Smooth muscle cell (in vitro differentiated cells): Measurements from ENCODE around the gene C5orf15. TPM values are rescaled to one million over a fixed set of nuclear protein-coding genes. Genes with fewer than 3 reads are reported as not detected.

Experiments
- DNase-seq: peaks from one replicate; lab custom pipeline; 2025; ENCODE audit not compliant: unreplicated experiment; lab: John Stamatoyannopoulos, UW
- H2AFZ ChIP-seq: fragments of 200-600 bp; sonication (generic); 2 replicates; pipeline ENCODE4 v1.6.0; 2016; ENCODE audit warnings: antibody characterized with exemption, low read depth, mild to moderate bottlenecking
- H3F3A ChIP-seq: fragments of 200-600 bp; sonication (generic); 2 replicates; pipeline ENCODE4 v1.6.0; 2017; ENCODE audit warnings: antibody characterized with exemption, low read depth
- H3K27ac ChIP-seq: fragments of 200-600 bp; sonication (generic); 2 replicates; pipeline ENCODE4 v1.5.1; 2016; ENCODE audit warnings: low read depth, mild to moderate bottlenecking
- H3K27me3 ChIP-seq: fragments of 200-600 bp; sonication (generic); 2 replicates; pipeline ENCODE4 v1.6.1; 2016; ENCODE audit warnings: low read depth, mild to moderate bottlenecking
- H3K36me3 ChIP-seq: fragments of 200-600 bp; sonication (generic); 2 replicates; pipeline ENCODE4 v1.5.1; 2016; ENCODE audit warnings: low read depth
- H3K4me1 ChIP-seq: fragments of 200-600 bp; sonication (generic); 2 replicates; pipeline ENCODE4 v1.5.1; 2016; ENCODE audit warnings: low read depth
- H3K4me2 ChIP-seq: fragments of 200-600 bp; sonication (generic); 2 replicates; pipeline ENCODE4 v1.6.0; 2016; ENCODE audit warnings: mild to moderate bottlenecking
- H3K4me3 ChIP-seq: fragments of 200-600 bp; sonication (generic); 2 replicates; pipeline ENCODE4 v1.5.1; 2016; ENCODE audit warnings: mild to moderate bottlenecking
- H3K79me2 ChIP-seq: fragments of 200-600 bp; sonication (generic); 2 replicates; pipeline ENCODE4 v1.6.0; 2016; ENCODE audit warnings: low read depth, mild to moderate bottlenecking
- H3K9ac ChIP-seq: fragments of 200-600 bp; sonication (generic); 2 replicates; pipeline ENCODE4 v1.6.0; 2016; ENCODE audit warnings: low read depth
- H3K9me3 ChIP-seq: fragments of 200-600 bp; sonication (generic); replicated peaks from 2 replicates; pipeline ENCODE4 v1.5.1; 2016; ENCODE audit warnings: low read depth
- H4K20me1 ChIP-seq: fragments of 200-600 bp; sonication (generic); 2 replicates; pipeline ENCODE4 v1.6.0; 2016; ENCODE audit warnings: low read depth
- CTCF ChIP-seq: fragments of 200-600 bp; sonication (generic); IDR thresholded peaks from 2 replicates; pipeline ENCODE4 v1.5.1; 2017; ENCODE audit warnings: borderline replicate concordance, mild to moderate bottlenecking, antibody characterized with exemption; ENCODE audit not compliant: insufficient read depth, poor library complexity, severe bottlenecking
- WGBS: methylation state at CpG from one replicate; pipeline ENCODE4 v1.1.7; 2016; ENCODE audit warnings: low lambda C conversion rate; 5-methylcytosine and 5-hydroxymethylcytosine counted together
- polyA plus RNA-seq: library from polyadenylated mRNA; unstranded; fragments of >200 nt; fragmentation: Nextera tagmentation; extraction: Ambion mirVana; gene quantifications from 2 replicates; pipeline ENCODE4 v1.2.1, GENCODE V29; 2016
- total RNA-seq: library from RNA; depleted of rRNA; stranded (reverse); fragments of >200 nt; gene quantifications from 2 replicates; pipeline ENCODE4 v1.2.3, GENCODE V29; 2014

The C5orf15 gene
- total and polyA plus RNA-seq, 2 experiments from 2014 or later, result 64.9 to 128 TPM

- Histone ChIP-seq H3F3A (no peaks in the 10 kb centered on the region), H2AFZ (no peak overlapping the region), H3K4me2 (no peak overlapping the region), H3K9me3 (no peaks in the 10 kb centered on the region), H3K4me1 (no peaks in the 10 kb centered on the region), H3K36me3 (no peaks in the 10 kb centered on the region), H3K27ac (no peak overlapping the region), H3K79me2 (no peaks in the 10 kb centered on the region), H3K9ac (no peak overlapping the region), H3K4me3 (no peak overlapping the region), H4K20me1 (no peaks in the 10 kb centered on the region), H3K27me3 (no peaks in the 10 kb centered on the region)
- WGBS, result 90% methylated on average over 8 of the region's 8 CpGs
- TF ChIP-seq CTCF, result no peak
- no peak for DNase-seq
These were observed 54.8 kb downstream of the C5orf15 start for GRCh38 chr5:133913413-133914155.

GRCh38 chr5:133912951-133913350 lies 55.5 kb downstream of the C5orf15 start:
- Histone ChIP-seq H3K4me3 (no peak overlapping the region), H3K36me3 (no peaks in the 10 kb centered on the region), H3K27me3 (no peaks in the 10 kb centered on the region), H3K4me1 (no peaks in the 10 kb centered on the region), H3K4me2 (no peak overlapping the region), H3K9ac (no peak overlapping the region), H4K20me1 (no peaks in the 10 kb centered on the region), H3F3A (no peaks in the 10 kb centered on the region), H2AFZ (no peak overlapping the region), H3K79me2 (no peaks in the 10 kb centered on the region), H3K9me3 (no peaks in the 10 kb centered on the region), H3K27ac (no peak overlapping the region)
- no peak for TF ChIP-seq CTCF
- WGBS, result 84% methylated on average over 10 of the region's 10 CpGs
- DNase-seq, result no peak

- H3K36me3 ChIP-seq, result no peaks in the 10 kb centered on the region
- H3K9me3 ChIP-seq, result no peaks in the 10 kb centered on the region
- WGBS, result 70% methylated on average over 6 of the region's 6 CpGs
- H3F3A ChIP-seq, result no peaks in the 10 kb centered on the region
- no peak for DNase-seq
- H3K9ac ChIP-seq, result no peak overlapping the region
- no peak overlapping the region for H3K4me2 ChIP-seq
- H3K4me1 ChIP-seq, result no peaks in the 10 kb centered on the region
- H3K4me3 ChIP-seq, result no peak overlapping the region
- no peaks in the 10 kb centered on the region for H3K79me2 ChIP-seq
- TF ChIP-seq CTCF, result no peak
- no peak overlapping the region for H2AFZ ChIP-seq
- H4K20me1 ChIP-seq, result no peaks in the 10 kb centered on the region
- no peaks in the 10 kb centered on the region for H3K27me3 ChIP-seq
- H3K27ac ChIP-seq, result no peak overlapping the region
These were observed 57.9 kb downstream of the C5orf15 start for GRCh38 chr5:133910571-133910970.

GRCh38 chr5:133909603-133910002 lies 58.8 kb downstream of the C5orf15 start:
- Histone ChIP-seq H4K20me1 (no peaks in the 10 kb centered on the region), H2AFZ (no peak overlapping the region), H3F3A (no peaks in the 10 kb centered on the region), H3K27me3 (no peaks in the 10 kb centered on the region), H3K9ac (no peak overlapping the region), H3K36me3 (no peaks in the 10 kb centered on the region), H3K4me2 (no peak overlapping the region), H3K4me3 (no peak overlapping the region), H3K4me1 (no peaks in the 10 kb centered on the region), H3K27ac (no peak overlapping the region), H3K9me3 (no peaks in the 10 kb centered on the region), H3K79me2 (no peaks in the 10 kb centered on the region)
- DNase-seq, result no peak
- TF ChIP-seq CTCF, result no peak
- WGBS, result 68% methylated on average over 4 of the region's 4 CpGs
